HG03135 (cell line): ENCODE data around the gene CASP4.
"Not testable (repeated sequence)": the region's sequence is repeated elsewhere in the genome, so short reads cannot be mapped to it uniquely, and the experiment has no call there.

Experiments used
- ATAC-seq: cut with Tn5 transposase; IDR thresholded peaks from one replicate; pipeline ENCODE4 v1.9.1; 2021; ENCODE audit warnings: mild to moderate bottlenecking, moderate library complexity; ENCODE audit not compliant: unreplicated experiment

CASP4 gene

GRCh38 chr11:104968355-104968855 is at the start of gene CASP4:
CASP4 (minus strand) TSS chr11:104968574; CDS start chr11:104968525, 49 bp downstream.
- ATAC-seq = peak; percentile 89

GRCh38 chr11:105007463-105007862 is 39.1 kb upstream of the CASP4 start:
- no peak for ATAC-seq

- ATAC-seq = no peak
Observed at GRCh38 chr11:105005451-105005845, 37.1 kb upstream of the CASP4 start.

- ATAC-seq = no peak
Observed at GRCh38 chr11:105004021-105004420, 35.6 kb upstream of the CASP4 start.

GRCh38 chr11:105003151-105003550 is 34.8 kb upstream of the CASP4 start:
- no peak for ATAC-seq

GRCh38 chr11:105000797-105001196 is 32.4 kb upstream of the CASP4 start:
- ATAC-seq = no peak

GRCh38 chr11:105000167-105000566 is 31.8 kb upstream of the CASP4 start:
- no peak for ATAC-seq

GRCh38 chr11:104999721-105000120 is 31.3 kb upstream of the CASP4 start:
- ATAC-seq = no peak

GRCh38 chr11:104997288-104997687 is 28.9 kb upstream of the CASP4 start:
- ATAC-seq = no peak

GRCh38 chr11:104995001-104995408 is 26.6 kb upstream of the CASP4 start:
- no peak for ATAC-seq

GRCh38 chr11:104992781-104993180 is 24.4 kb upstream of the CASP4 start:
- ATAC-seq = no peak

- ATAC-seq = no peak
Observed at GRCh38 chr11:104991994-104992393, 23.6 kb upstream of the CASP4 start.

- no peak for ATAC-seq
Observed at GRCh38 chr11:104984808-104985207, 16.4 kb upstream of the CASP4 start.

- no peak for ATAC-seq
Observed at GRCh38 chr11:104979839-104980238, 11.5 kb upstream of the CASP4 start.

- ATAC-seq = no peak
Observed at GRCh38 chr11:104973616-104974015, 5.2 kb upstream of the CASP4 start.

GRCh38 chr11:104972924-104973323 is 4.5 kb upstream of the CASP4 start:
- ATAC-seq = not testable (repeated sequence)

- ATAC-seq = no peak
Observed at GRCh38 chr11:104970756-104971155, 2.4 kb upstream of the CASP4 start.

GRCh38 chr11:104968856-104969776 is 742 bp upstream of the CASP4 start:
- no peak for ATAC-seq

GRCh38 chr11:104967534-104968354 is 630 bp downstream of the CASP4 start:
- no peak for ATAC-seq

- no peak for ATAC-seq
Observed at GRCh38 chr11:104965735-104966134, 2.6 kb downstream of the CASP4 start.

- ATAC-seq = no peak
Observed at GRCh38 chr11:104964247-104964646, 4.1 kb downstream of the CASP4 start.

GRCh38 chr11:104962852-104963251 is 5.5 kb downstream of the CASP4 start:
- ATAC-seq = no peak
